HepG2 (cell line): Measurements from ENCODE around the gene ADSL. TPM values are rescaled to one million over a fixed set of nuclear protein-coding genes. Genes with fewer than 3 reads are reported as not detected.

Experiments
- ATAC-seq: fragments of 200-7000 bp; cut with Tn5 transposase; 3 replicates; pipeline ENCODE4 v1.9.1; 2020; ENCODE audit warnings: mild to moderate bottlenecking, moderate library complexity
- BruUV-seq: library from RNA; stranded (reverse); fragments of 400-500 nt; replicated peaks from 2 replicates; lab custom pipeline; 2021; lab: Mats Ljungman, UMichigan
- CTCF ChIA-PET: fragments of 300-600 bp; formaldehyde crosslinking; extraction: SDS; loops from one replicate; lab custom pipeline; 2021; ENCODE audit warnings: low total read pairs, inconsistent platforms, low intra/inter-chr PET ratio; lab: Yijun Ruan, JAX
- POLR2A ChIA-PET: fragments of 350-600 bp; sonication (Branson Sonifier 250); formaldehyde crosslinking; loops from one replicate; lab custom pipeline; 2020; ENCODE audit warnings: antibody characterized with exemption, inconsistent platforms; lab: Yijun Ruan, JAX
- DNase-seq: peaks from one replicate; pipeline ENCODE4 v3.0.0-alpha.2; 2015; ENCODE audit warnings: low spot score
- FAIRE-seq: peaks from 3 replicates; lab custom pipeline; 2011; peaks lifted over from hg19 to GRCh38; lab: Jason Lieb, UNC
- H2AFZ ChIP-seq: one replicate; pipeline ENCODE4 v1.6.1; 2011; ENCODE audit warnings: low read length, inconsistent platforms
- H3K27ac ChIP-seq: fragments of 300-600 bp; 3 replicates; pipeline ENCODE4 v1.8.0; 2011; ENCODE audit warnings: mixed run types, mild to moderate bottlenecking, mixed read lengths, low read length, inconsistent platforms; ENCODE audit not compliant: insufficient read depth; ENCODE audit errors: extremely low read length
- H3K27me3 ChIP-seq, 2 experiments: fragments of 200-600 bp in 1 of 2; 2 replicates in 1 of 2; 3 replicates in 1 of 2; pipeline versions ENCODE4 v1.6.0 to v1.8.0; 2011; ENCODE audit warnings: low read length in 2 of 2, mild to moderate bottlenecking in 2 of 2, moderate library complexity in 2 of 2, inconsistent platforms in 1 of 2; ENCODE audit not compliant: insufficient read depth in 2 of 2, control insufficient read depth in 1 of 2
- H3K36me3 ChIP-seq, 2 experiments: fragments of 200-600 bp in 1 of 2; replicated peaks in 1 of 2; 2 replicates in 1 of 2; 3 replicates in 1 of 2; pipeline versions ENCODE4 v1.5.1 to v1.8.0; 2011; ENCODE audit warnings: low read length in 2 of 2, inconsistent platforms in 1 of 2; ENCODE audit not compliant: insufficient read depth in 2 of 2, control insufficient read depth in 1 of 2
- H3K4me1 ChIP-seq: 2 replicates; pipeline ENCODE4 v1.5.1; 2012; ENCODE audit warnings: low read length, inconsistent platforms; ENCODE audit not compliant: insufficient read depth
- H3K4me2 ChIP-seq: 2 replicates; pipeline ENCODE4 v1.6.0; 2011; ENCODE audit warnings: low read depth, low read length, inconsistent platforms
- H3K4me3 ChIP-seq, 3 experiments: fragments of 200-600 bp in 1 of 3; sonication (generic), shearing (Covaris generic) in 1 of 3; replicated peaks in 1 of 3; 2 replicates each; pipeline ENCODE4 v1.5.1; 2011 to 2016; ENCODE audit warnings: low read length in 3 of 3, inconsistent platforms in 2 of 3, low read depth in 2 of 3, mild to moderate bottlenecking in 2 of 3, control low read depth in 1 of 3, mixed read lengths in 1 of 3; ENCODE audit not compliant: insufficient read depth in 1 of 3
- H3K79me2 ChIP-seq: one replicate; pipeline ENCODE4 v1.6.1; 2011; ENCODE audit warnings: low read length, inconsistent platforms; ENCODE audit not compliant: insufficient read depth
- H3K9ac ChIP-seq: 2 replicates; pipeline ENCODE4 v1.6.0; 2011; ENCODE audit warnings: mild to moderate bottlenecking, low read depth, low read length, inconsistent platforms; ENCODE audit not compliant: insufficient read depth
- H3K9me3 ChIP-seq: 2 replicates; pipeline ENCODE4 v1.5.1; 2012; ENCODE audit warnings: mild to moderate bottlenecking, low read length
- H4K20me1 ChIP-seq: 2 replicates; pipeline ENCODE4 v1.6.0; 2011; ENCODE audit warnings: inconsistent platforms, mild to moderate bottlenecking, low read length, moderate library complexity; ENCODE audit not compliant: insufficient read depth
- ATRX ChIP-seq: sonication (generic); formaldehyde crosslinking; IDR thresholded peaks from 2 replicates; pipeline ENCODE4 v1.4.0; 2020; ENCODE audit warnings: missing genetic modification reagents, borderline replicate concordance
- GLI4 ChIP-seq: sonication (generic); formaldehyde crosslinking; IDR thresholded peaks from 2 replicates; pipeline ENCODE4 v1.5.1; 2020; ENCODE audit warnings: missing genetic modification reagents, mild to moderate bottlenecking, moderate library complexity, borderline replicate concordance
- MED1 ChIP-seq: sonication (generic); formaldehyde crosslinking; IDR thresholded peaks from 2 replicates; pipeline ENCODE4 v1.4.0; 2020; ENCODE audit warnings: missing genetic modification reagents
- PRDM15 ChIP-seq: sonication (generic); formaldehyde crosslinking; IDR thresholded peaks from 2 replicates; pipeline ENCODE4 v1.4.0; 2020; ENCODE audit warnings: missing genetic modification reagents
- SNAPC2 ChIP-seq: sonication (generic); formaldehyde crosslinking; IDR thresholded peaks from 2 replicates; pipeline ENCODE4 v1.8.1; 2022; ENCODE audit warnings: mild to moderate bottlenecking, missing genetic modification reagents
- SP140L ChIP-seq: sonication (generic); formaldehyde crosslinking; IDR thresholded peaks from 2 replicates; pipeline ENCODE4 v1.4.0; 2020; ENCODE audit warnings: missing genetic modification reagents, borderline replicate concordance
- SPEN ChIP-seq: sonication (generic); formaldehyde crosslinking; IDR thresholded peaks from 2 replicates; pipeline ENCODE4 v1.5.1; 2020; ENCODE audit warnings: low read depth, mild to moderate bottlenecking, missing genetic modification reagents
- THRA ChIP-seq: sonication (generic); formaldehyde crosslinking; IDR thresholded peaks from 2 replicates; pipeline ENCODE4 v1.4.0; 2020; ENCODE audit warnings: missing genetic modification reagents, borderline replicate concordance
- ZBTB8A ChIP-seq: sonication (generic); formaldehyde crosslinking; IDR thresholded peaks from 2 replicates; pipeline ENCODE4 v1.4.0; 2020; ENCODE audit warnings: mild to moderate bottlenecking, low read depth, missing genetic modification reagents, borderline replicate concordance
- ZNF468 ChIP-seq: sonication (generic); formaldehyde crosslinking; IDR thresholded peaks from 2 replicates; pipeline ENCODE4 v1.8.0; 2022; ENCODE audit warnings: mild to moderate bottlenecking, moderate library complexity, missing genetic modification reagents
- ZNF569 ChIP-seq: sonication (generic); formaldehyde crosslinking; IDR thresholded peaks from 2 replicates; pipeline ENCODE4 v1.5.0; 2020; ENCODE audit warnings: mild to moderate bottlenecking, missing genetic modification reagents, moderate library complexity, borderline replicate concordance
- WGBS: methylation state at CpG from one replicate; pipeline ENCODE4 v1.1.6; 2017; ENCODE audit warnings: low lambda C conversion rate; 5-methylcytosine and 5-hydroxymethylcytosine counted together
- in situ Hi-C: cut with HindIII; loops from 2 replicates; pipeline ENCODE4 v1.10.0; 2017; ENCODE audit warnings: low pct_unique_long_range_greater_than_20kb; ENCODE audit not compliant: extremely low pct_ligation_motif_present
- intact Hi-C: fragments of 100-400 bp; cut with micrococcal nuclease; formaldehyde crosslinking; loops from one replicate; pipeline ENCODE4 v1.10.0; 2022; ENCODE audit not compliant: unreplicated experiment
- polyA plus RNA-seq, 8 experiments: library from polyadenylated mRNA; depleted of rRNA in 3 of 8; stranded (reverse) in 7 of 8; unstranded in 1 of 8; fragments of >200 nt; fragmentation: Illumina TruSeq in 4 of 8; extraction: Trizol in 4 of 8; gene quantifications; 2 replicates each; pipeline versions ENCODE4 v1.2.1 to v1.2.3, GENCODE V29; 2011 to 2016; ENCODE audit warnings: low read depth in 4 of 8, missing spikeins in 1 of 8, mixed read lengths in 1 of 8; ENCODE audit not compliant: insufficient read depth in 1 of 8
- total RNA-seq, 5 experiments: library from RNA; depleted of rRNA; stranded (reverse); fragments of >200 nt; fragmentation: Illumina TruSeq; extraction: Trizol; gene quantifications; 2 replicates each; pipeline ENCODE4 v1.2.3, GENCODE V29; 2016; ENCODE audit warnings: low read depth in 1 of 5

The ADSL gene
- total and polyA plus RNA-seq, 2 of the 13 experiments (the other 11 are each of a cell fraction or from before 2014, with no cell fraction given), result 123 to 174 TPM

- no peak for DNase-seq
- ATAC-seq, result no peak
- Histone ChIP-seq H3K27me3 (no peaks in the 10 kb centered on the region), H3K4me1 (no peaks in the 10 kb centered on the region), H3K9ac (no peak overlapping the region), H3K79me2 (no peaks in the 10 kb centered on the region), H3K4me3 (no peak overlapping the region), H3K9me3 (no peaks in the 10 kb centered on the region), H3K27ac (no peak overlapping the region), H3K36me3 (peaks cover 0 to 1% of the 10 kb centered on the region in 2 experiments; a peak in 1 of 5 replicates)
- no TSS peak for BruUV-seq
- ChIA-PET CTCF (no interaction called here), POLR2A (no interaction called here)
- in situ Hi-C loops, result no loop called here
- intact Hi-C loops, result no loop called here
- WGBS, result 92% methylated on average over 9 of the region's 9 CpGs
- TF ChIP-seq MED1, result no peak
- no peak for TF ChIP-seq GLI4
- TF ChIP-seq SPEN (CRISPR knock-in tag), result no peak
- no peak for TF ChIP-seq ZBTB8A (CRISPR knock-in tag)
- TF ChIP-seq ZNF468, result no peak
- no peak for TF ChIP-seq THRA
- no peak for TF ChIP-seq PRDM15
- TF ChIP-seq SP140L (CRISPR knock-in tag), result no peak
- no peak for TF ChIP-seq ZNF569
- no peak for TF ChIP-seq SNAPC2 (CRISPR knock-in tag)
- no peak for TF ChIP-seq ATRX (CRISPR knock-in tag)
- TF ChIP-seq, all 625 proteins: peak for 0
- no peak for FAIRE-seq
- H2AFZ ChIP-seq, result no peak overlapping the region
- no peaks in the 10 kb centered on the region; the same call in 1 of the 2 replicates for H4K20me1 ChIP-seq
- H3K4me2 ChIP-seq, result no peak overlapping the region
Measured at GRCh38 chr22:40332319-40332781, 13.9 kb upstream of the ADSL start.
